Measurements from ENCODE around the gene CNIH4.

GRCh38 chr1:224321706-224322105, 35.0 kb upstream of the CNIH4 start:
- TF ChIP-seq, protein P1, sequence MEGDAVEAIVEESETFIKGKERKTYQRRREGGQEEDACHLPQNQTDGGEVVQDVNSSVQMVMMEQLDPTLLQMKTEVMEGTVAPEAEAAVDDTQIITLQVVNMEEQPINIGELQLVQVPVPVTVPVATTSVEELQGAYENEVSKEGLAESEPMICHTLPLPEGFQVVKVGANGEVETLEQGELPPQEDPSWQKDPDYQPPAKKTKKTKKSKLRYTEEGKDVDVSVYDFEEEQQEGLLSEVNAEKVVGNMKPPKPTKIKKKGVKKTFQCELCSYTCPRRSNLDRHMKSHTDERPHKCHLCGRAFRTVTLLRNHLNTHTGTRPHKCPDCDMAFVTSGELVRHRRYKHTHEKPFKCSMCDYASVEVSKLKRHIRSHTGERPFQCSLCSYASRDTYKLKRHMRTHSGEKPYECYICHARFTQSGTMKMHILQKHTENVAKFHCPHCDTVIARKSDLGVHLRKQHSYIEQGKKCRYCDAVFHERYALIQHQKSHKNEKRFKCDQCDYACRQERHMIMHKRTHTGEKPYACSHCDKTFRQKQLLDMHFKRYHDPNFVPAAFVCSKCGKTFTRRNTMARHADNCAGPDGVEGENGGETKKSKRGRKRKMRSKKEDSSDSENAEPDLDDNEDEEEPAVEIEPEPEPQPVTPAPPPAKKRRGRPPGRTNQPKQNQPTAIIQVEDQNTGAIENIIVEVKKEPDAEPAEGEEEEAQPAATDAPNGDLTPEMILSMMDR (conservative IDR thresholded peaks at IDR 0.05; ENCODE audit: low read length) = no peak
- no peak for TF ChIP-seq EZH2phosphoT487 (IDR thresholded peaks at IDR 0.05; ENCODE audit: borderline replicate concordance, low read depth, low read length)
